RKO (cell line): ENCODE data around the gene PRDM12.
"Not testable (repeated sequence)": the region's sequence is repeated elsewhere in the genome, so short reads cannot be mapped to it uniquely, and the experiment has no call there.

Experiments
- DNase-seq: peaks from one replicate; pipeline ENCODE4 v3.0.0-alpha.2; 2016; ENCODE audit warnings: low spot score

PRDM12 gene

GRCh38 chr9:130665029-130665430, 636 bp downstream of the PRDM12 start:
- DNase-seq: no peak

DNA sequence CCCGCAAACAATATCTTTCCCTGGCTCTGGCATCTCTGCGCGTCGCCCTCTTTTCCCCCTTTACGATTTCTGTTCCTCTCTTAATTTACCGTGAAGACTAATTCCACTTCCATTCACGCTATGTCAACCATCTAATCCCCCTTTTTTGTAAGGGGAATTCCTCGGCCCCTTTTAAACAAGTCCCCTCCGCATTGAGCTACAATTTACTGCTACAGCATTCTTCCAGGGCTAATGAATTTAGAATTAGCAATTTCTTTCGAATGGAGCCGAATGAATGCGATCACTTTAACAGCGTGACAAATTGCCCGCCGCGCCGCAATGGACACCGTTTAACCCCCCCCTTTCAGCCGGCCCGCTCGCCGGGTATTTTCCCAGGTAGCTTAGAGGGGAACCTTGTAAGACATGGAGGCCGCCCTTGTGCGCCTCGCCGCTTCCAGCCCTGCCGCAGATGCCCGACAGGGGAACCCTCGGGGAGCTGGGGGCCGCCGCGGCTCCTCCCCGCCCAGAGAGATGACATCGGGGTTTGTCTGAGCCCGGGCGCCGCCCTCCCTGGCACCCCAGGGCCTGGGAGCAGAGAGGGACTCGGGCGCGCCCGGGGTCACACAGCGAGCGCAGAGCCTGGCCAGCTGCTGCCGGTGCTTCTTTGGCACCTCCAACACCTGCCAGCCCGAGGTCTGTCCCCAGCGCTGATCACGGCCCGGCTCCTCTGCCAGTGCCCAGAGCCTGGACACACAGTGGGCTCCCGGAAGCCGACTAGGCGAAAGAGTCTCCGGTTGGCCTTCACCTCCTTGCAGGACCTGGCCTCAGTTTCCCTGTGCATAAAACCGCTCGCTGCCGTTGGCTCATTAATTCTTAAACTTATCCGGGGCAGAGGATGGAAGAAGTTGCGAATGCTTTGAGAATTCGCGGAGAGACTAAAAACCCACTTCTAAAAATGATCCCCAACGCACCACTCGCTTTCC, 1.3 kb downstream of the PRDM12 start:
- no peak for DNase-seq

DNA sequence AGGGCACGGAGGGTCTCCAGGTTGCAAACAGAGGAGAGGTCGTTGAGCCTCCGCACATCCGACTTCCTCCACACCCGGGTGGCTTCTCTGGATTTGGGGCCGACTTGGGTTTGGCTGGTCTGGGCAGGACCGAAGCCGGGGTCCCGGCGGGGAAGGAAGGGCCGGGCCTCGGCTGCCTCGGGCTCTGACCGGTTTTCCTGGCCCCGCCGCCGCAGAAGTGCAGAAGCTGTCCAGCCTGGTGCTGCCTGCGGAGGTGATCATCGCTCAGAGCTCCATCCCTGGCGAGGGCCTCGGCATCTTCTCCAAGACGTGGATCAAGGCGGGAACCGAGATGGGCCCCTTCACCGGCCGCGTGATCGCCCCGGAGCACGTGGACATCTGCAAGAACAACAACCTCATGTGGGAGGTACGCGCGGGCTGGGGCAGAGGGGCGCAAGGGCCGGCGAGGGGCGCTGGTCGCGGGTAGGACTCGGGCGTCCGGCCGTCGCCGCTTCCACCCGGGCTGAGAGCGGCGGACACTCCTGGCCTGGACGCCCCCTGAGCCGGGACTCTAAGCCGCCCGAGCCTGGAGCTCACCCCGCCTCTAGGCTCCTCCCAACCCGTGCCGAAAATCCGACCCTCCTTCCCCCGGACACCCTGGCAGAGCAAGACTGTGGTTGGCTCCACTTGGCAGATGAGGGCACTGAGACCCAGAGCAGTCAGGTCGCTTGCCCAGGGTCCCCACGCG, 2.2 kb downstream of the PRDM12 start:
- no peak for DNase-seq

GRCh38 chr9:130667120-130667435, 2.7 kb downstream of the PRDM12 start:
- peak; percentile 64 for DNase-seq

GRCh38 chr9:130668196-130668595, 3.8 kb downstream of the PRDM12 start:
- no peak for DNase-seq

GRCh38 chr9:130668659-130669058, 4.3 kb downstream of the PRDM12 start:
- DNase-seq: no peak

GRCh38 chr9:130669965-130670364, 5.6 kb downstream of the PRDM12 start:
- DNase-seq: no peak

DNA sequence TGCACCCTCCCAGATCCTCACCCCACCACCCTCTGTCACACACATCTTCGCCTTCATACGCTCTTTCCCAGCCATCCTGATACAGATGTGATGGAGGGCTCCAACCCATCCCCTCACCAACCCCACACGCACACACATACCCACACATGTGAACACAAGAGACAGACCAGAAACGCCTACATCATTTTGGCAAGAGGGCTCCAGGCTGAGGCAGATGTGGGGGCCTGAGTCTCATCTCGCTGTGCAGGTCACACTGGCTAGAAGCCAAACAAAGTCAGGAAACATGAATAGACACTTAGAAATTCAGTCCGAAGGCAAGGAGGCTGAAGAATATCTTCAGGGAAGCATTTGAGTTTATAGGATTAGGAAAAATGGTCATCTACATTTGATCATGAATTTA, 6.2 kb downstream of the PRDM12 start:
- no peak for DNase-seq

GRCh38 chr9:130672466-130672865, 8.1 kb downstream of the PRDM12 start:
- no peak for DNase-seq

DNA sequence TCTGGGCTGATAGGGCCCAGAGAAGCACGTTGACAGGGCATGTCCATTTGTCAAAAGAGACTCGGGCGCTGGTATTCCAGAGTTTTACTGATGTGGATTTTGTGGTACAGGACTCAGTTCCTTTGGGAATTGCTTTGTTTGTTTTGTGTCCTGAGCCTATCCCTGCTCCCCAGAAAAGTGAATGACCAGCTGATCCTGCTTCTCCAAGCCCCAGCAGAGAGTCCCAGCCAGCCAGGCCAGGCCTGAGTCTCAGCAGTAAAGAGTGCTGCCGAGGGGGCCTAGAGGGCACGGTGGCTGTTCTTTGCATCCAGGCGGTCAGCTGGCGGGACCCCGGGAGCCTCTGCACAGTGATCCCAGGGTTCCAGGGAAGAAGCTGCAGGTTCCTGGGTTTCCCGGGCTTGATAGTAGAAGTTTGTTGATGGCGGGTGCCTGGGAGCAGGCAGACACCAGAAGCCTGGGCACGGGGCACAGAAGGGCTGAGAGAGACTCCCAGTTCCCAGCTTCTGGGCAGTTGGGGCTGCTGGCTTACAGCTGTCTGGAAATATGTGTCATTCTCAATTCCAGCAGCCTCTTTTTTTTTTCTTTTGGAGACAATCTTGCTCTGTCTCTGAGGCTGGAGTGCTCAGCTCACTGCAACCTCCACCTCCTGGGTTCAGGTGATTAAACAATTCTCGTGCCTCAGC, 8.7 kb downstream of the PRDM12 start:
- DNase-seq: no peak

DNA sequence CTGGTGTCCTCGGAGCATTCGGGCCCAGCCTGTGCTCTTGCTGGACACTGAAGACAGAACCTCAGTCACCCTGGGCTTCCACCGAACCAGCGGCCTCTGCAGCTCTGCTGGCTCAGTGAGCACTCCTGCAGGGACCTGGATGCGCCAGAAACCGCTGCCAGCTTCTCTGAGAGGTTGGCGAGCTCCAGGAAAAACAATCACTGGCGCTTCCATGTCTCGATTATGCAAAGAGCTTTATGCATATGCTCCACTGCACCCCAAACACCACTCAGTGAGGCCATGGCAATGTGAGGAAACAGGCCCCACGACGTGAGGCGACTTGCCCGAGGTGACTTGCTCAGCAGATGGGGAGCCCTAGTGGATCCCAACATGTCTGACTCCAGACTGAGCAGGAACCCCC, 11.0 kb downstream of the PRDM12 start:
- no peak for DNase-seq

GRCh38 chr9:130677252-130677651, 12.9 kb downstream of the PRDM12 start:
- no peak for DNase-seq

DNA sequence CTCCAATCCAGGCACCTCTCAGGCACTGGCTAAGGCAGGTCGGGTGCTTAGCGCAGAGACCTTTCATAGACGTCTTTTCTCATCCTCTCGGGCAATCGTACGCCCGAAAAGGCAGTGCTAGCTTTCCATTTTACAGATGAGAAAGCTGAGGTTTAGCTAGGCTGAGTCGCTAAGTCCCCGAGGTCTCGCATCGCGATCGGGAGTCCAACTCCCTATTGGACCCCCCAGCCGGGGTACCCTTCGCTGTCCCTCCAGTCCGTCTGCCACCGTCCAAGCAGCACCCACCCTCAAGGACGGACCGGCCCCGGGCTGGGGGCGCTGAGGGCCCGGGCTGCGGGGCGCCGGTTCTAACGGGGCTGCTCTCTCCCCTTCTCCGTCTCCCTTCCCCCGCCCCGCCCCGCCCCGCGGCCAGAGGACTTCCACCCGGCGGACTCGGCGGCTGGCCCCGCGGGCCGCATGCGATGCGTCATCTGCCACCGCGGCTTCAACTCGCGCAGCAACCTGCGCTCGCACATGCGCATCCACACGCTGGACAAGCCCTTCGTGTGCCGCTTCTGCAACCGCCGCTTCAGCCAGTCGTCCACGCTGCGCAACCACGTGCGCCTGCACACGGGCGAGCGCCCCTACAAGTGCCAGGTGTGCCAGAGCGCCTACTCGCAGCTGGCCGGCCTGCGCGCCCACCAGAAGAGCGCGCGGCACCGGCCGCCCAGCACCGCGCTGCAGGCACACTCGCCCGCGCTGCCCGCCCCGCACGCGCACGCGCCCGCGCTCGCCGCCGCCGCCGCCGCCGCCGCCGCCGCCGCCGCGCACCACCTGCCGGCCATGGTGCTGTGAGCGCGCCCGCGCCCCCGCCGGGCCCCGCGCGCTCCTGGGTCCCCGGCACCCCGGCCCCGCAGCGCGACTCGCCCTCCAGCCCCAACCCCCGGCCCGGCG, 16.7 kb downstream of the PRDM12 start:
- DNase-seq: peak; percentile 99

GRCh38 chr9:130681769-130682420, 17.5 kb downstream of the PRDM12 start:
- peak; percentile 70 for DNase-seq

DNA sequence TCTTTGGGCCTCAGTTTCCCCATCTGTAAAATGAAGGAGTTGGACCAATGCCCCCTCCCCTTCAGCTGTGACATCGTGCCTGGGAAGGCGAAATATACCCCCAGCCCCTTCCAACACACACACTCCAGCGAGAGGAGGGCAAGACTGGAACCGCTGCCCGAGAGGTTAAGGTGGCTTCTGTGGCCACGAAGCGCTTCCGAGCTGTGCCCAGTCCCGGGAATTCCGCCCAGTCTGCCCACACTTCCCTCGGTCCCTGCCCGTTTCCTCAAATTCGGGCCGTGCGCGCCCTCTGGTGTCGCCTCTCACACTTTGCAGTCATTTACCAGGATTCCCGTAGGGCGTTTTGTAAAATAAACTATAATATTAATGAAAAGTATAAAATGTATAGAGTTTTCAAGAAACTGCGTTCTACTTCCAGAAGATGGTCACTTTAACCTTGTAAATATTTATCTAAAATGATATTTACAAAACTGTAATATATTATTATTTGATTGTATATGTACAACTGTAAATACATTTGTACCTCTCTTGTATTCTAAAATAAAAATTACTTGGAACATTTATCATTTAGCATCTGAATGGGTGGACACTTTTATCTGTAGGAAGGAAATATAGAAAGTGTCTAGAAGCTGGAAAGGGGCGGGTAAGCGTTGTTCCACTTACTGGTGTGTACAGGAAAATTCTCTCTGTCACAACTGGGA, 18.2 kb downstream of the PRDM12 start:
- peak; percentile 97 for DNase-seq

DNA sequence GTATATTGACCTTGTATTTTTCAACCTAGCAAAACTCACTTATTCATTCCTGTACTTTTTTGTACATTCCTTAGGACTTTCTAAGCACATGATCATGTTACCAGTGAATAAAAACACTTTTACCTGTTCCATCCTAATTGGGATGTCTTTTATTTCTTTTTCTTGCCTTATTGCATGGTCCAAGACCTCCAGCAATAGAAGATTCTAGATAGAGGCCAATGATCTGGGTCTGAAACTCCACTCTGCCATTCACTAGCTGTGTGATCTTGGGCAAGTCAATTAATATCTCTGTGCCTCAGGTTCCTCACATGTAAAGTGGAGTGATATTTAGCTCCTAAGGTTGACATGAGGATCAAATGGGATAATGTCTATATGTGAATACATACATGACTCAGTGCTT, 20.7 kb downstream of the PRDM12 start:
- DNase-seq: no peak

DNA sequence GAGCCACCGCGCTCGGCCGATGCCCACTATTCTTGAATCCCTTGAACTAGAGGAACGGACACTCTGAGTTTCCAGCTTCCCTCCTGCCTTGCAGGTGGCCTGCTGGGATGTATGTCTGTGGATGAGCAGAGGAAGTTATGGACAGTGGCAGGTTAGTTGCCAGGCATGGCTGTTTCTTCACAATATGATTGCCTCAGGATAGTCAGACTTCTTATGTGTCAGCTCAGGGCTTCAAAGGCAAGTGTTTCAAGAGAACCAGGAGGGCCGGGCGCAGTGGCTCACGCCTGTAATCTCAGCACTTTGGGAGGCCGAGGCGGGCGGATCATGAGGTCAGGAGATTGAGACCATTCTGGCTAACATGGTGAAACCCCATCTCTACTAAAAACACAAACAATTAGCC, 21.6 kb downstream of the PRDM12 start:
- not testable (repeated sequence) for DNase-seq

- no peak for DNase-seq
Measured at GRCh38 chr9:130687615-130688014, 23.2 kb downstream of the PRDM12 start.

DNA sequence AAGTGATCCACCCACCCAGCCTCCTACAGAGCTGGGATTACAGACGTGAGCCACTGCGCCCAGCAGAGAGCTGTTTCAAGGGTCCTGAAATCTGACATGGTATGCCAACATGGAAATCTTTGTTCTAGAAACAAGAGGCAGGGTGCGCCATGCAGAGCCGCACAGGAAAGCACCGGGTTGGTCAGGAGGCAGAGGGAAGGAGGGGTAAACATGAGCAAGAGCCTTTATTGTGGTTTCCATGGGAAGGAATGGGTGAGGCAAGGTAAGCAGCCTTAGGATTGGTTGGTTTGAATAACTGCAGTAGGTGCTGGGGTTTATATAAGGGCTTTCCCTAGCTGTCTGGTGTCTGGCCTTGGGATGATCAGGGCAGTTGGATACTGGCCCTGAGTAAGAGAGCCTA, 23.7 kb downstream of the PRDM12 start:
- no peak for DNase-seq

- no peak for DNase-seq
Measured at GRCh38 chr9:130689572-130689936, 25.2 kb downstream of the PRDM12 start.
